DMS114 treated with DMSO at 0.1 percent for 48 hours (cell line): ENCODE data around the gene PMCH.
"Not testable (repeated sequence)": the region's sequence is repeated elsewhere in the genome, so short reads cannot be mapped to it uniquely, and the experiment has no call there.

Experiments
- DNase-seq: peaks from one replicate; lab custom pipeline; 2025; ENCODE audit not compliant: unreplicated experiment; lab: John Stamatoyannopoulos, UW

Gene PMCH

DNA sequence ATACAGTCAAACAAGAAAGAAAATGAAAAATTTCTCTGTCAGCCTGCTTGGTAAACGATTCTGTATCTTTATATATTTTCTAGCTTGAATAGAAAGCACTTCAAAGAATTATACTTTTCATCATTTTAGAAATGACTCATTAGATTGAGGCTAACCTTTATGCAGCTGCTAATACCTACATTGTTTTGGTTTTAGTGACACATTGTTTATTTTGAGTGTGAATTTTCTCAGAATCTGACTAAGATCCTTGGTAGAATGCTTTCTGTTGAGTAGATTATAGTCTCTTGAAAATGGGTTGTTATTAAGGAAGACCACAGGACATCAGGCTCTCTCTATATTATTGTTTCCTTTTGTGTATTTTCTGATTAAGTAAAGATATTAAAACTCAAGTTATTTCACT, at the start of gene PMCH:
PMCH (minus strand) TSS at position 45 of the 400 bp plus-strand sequence. CDS start 63 bp downstream, outside the sequence.
- no peak for DNase-seq

DNA sequence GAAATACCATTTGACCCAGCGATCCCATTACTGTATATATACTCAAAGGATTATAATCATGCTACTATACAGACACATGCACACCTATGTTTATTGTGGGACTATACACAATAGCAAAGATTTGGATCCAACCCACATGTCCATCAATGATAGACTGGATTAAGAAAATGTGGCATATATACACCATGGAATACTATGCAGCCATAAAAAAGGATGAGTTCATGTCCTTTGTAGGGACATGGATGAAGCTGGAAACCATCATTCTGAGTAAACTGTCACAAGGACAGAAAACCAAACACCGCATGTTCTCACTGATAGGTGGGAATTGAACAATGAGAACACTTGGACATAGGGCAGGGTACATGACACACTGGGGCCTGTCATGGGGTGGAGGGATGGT, 43.2 kb upstream of the PMCH start:
- DNase-seq = not testable (repeated sequence)

DNA sequence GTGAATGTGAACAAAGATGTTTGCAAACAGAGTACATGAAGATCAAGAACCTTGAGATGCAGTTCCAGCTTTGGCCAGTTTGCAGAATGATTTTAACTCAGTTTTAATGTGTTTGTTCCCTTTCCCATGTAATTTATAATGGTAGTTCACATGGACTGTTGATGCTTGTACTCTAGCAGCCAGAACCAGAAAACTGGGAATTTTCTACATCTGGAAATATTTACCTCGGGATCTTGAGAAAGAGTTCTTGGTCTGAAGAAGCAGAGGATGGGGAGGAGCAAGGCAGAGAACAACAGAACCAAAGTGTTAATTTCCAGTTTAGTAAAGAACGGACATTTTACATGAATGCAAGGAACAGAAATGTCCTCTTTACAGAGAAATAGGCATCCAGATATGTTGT, 37.0 kb upstream of the PMCH start:
- no peak for DNase-seq

DNA sequence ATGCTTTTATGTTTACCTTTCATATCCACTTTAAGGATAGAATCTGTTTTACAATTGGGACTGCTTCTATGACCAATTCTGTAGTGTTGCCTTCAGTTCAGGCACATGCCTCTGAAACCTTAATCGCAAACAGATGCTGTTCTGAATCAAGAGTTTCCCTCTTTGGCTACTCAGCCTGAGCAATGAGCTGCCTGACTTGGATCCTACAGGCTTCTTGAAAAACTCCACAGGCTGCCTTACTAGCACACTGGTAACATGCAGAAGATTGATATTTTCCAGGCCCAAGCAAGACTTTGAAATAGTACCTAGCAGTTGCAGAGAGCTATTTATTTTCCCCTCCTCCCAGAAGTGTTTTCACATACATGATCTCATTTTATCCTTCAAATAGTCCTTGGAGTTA, 34.8 kb upstream of the PMCH start:
- no peak for DNase-seq

DNA sequence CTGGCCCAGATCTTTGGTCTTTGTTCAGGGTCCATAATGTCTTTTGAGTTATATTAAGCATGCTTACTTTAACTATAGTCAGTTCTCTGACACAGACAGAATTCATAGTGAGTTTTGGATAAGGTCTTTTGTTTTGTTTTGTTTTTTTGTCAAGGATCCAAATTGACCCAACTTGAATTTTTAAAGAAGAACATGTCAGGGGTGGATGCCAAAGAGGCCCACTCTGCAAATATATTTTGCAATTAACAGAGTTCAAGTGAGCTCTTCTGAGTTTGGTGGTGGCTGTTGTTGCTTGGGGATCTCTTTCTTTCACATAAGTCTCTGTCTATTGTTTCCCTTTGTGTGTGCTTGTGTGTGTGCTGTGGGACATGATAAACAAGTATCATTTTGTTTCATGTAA, 34.4 kb upstream of the PMCH start:
- DNase-seq = no peak

GRCh38 chr12:102227954-102228353, 30.3 kb upstream of the PMCH start:
- DNase-seq = no peak

GRCh38 chr12:102220736-102221135, 23.1 kb upstream of the PMCH start:
- no peak for DNase-seq

DNA sequence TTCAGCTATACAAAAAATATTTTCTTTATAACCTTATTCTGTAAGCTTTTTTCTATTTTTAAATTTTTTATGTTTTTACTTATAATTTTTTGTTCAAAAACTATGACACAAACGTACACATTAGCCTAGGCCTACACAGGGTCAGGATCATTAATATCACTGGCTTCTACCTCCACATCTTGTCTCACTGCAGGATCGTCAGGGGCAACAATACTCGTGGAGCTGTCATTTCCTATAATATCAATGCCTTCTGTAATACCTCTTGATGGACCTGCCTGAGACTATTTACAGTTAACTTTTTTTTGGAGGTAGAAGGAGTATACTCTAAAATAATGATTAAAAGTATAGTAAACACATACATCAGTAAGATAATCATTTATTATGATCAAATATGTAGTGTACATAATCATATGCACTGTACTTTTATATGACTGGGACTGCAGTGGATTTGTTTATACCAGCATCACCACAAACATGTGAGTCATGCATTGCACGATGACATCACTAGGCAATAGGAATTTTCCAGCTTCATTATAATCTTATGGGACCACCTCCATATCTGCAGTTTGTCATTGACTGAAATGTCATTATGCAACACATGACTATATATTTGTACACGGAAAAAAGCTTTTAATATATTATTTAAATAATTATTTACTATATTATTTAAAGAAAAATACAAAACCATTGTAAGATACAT, 18.5 kb upstream of the PMCH start:
- no peak for DNase-seq

DNA sequence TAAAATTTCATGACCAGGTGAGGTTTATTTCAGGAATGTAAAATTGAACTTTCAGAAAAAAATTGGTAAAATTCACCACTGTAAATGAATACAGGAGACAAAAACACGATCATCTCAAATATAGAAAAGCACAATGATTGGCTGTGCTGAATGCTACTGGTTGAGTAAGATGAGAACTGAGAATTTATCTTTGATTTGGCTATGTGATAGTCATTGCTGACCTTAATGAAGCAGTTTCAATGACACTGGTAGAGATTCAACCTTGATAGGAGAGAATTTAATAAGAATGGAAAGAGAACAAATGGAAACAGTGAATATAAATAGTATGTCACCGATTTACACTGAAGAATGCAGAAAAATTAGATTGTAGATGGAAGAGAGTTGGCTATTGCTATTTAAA, 6.4 kb upstream of the PMCH start:
- no peak for DNase-seq

DNA sequence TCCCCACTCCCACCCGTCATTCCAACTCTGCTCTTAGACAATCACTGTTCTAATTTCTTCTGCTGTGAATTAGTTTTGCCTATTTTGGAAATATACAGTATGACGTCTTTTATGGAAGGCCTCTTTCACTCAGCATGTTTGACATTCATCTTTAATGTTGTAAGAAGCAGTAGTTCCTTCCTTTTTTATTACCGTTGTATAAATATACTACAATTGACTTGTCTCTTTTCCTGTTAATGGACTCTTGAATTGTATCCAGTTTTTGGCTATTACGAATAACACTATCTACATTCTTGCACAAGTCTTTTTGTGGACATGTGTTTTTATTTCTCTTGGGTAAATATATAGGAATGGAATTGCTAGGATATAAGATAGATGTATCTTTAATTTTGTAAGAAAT, 4.9 kb upstream of the PMCH start:
- DNase-seq = no peak

- no peak for DNase-seq
Observed at GRCh38 chr12:102201436-102202061, 3.9 kb upstream of the PMCH start.

DNA sequence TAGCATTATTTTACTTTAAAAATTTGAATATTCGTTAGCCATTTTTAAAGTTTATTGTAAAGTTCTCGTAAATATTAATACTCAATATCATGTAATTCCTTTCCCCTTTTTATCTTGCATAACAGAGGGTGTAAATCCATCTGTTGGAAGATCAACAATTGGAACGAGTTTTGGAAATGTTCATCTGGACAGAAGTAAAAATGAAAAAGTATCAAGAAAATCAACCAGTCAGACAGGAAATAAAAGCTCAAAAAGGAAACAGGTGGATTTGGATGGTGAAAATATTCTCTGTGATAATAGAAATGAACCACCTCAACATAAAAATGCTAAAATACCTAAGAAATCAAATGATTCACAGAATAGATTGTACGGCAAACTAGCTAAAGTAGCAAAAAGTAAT, 1.8 kb downstream of the PMCH start:
- DNase-seq = no peak

GRCh38 chr12:102182635-102183034, 15.0 kb downstream of the PMCH start:
- DNase-seq = no peak

GRCh38 chr12:102174761-102175160, 22.9 kb downstream of the PMCH start:
- DNase-seq = no peak

DNA sequence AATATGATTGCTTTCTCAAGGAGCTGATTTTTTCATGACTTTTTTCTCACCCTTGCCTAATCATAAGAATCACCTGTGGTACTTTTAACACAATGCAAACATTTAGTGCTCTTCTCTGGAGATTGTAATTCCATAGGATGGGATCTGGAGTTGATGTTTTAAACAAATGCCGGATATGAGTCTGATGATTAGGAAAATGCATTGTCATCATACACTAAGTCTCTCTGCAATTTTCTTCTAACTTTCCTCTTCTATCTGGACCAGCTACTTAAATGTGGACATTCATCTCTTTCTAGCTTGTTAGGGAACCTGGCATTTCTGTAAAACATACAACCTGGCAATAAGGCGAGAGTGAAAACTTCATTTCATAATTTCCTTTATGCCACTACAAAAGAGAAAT, 23.5 kb downstream of the PMCH start:
- no peak for DNase-seq

- DNase-seq = no peak
Observed at GRCh38 chr12:102172436-102172835, 25.2 kb downstream of the PMCH start.

DNA sequence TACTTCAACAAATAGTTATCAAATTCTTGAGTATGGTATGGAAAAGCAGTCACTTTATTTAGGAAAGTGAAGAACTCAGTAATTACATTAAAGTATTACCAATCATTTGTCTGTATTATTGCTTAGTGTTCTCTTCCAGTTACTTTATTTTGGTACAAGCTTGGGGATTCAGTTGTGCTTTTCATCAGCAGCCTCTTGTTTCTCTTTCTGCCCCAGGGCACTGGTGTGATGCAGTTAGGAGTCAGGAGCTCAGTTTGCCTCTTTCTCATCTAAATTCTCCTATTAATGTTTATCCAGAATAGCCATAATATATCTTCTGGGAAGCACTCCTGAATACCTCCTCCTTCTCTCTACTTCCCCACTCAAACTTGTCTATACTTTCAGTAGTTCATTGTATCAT, 25.7 kb downstream of the PMCH start:
- DNase-seq = no peak

- no peak for DNase-seq
Observed at GRCh38 chr12:102169922-102170621, 27.6 kb downstream of the PMCH start.

GRCh38 chr12:102167821-102168604, 29.6 kb downstream of the PMCH start:
- DNase-seq = no peak

GRCh38 chr12:102163383-102163782, 34.2 kb downstream of the PMCH start:
- no peak for DNase-seq

GRCh38 chr12:102155206-102155605, 42.4 kb downstream of the PMCH start:
- DNase-seq = not testable (repeated sequence)
